ENCODE results near the gene CLSTN2.

The CLSTN2 gene

DNA sequence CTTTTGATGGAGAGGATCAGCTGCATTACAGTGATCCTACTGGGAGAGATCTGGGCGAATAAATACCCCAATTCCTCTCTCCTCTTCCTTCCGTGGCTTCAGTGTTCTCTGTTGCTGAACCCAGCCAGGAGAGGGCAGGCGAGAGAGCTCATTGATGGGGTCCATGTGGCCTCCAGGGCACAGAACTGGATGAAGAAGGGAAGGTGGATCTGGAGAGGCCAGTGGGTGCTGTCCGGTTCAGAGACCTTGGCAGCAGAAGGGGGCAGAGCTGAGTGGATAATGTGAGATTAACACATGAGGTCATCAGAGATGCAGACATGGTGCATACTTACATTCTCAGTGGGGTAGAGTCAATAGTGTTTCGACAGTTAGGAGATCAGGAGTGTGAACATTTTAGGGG, 193.6 kb downstream of the CLSTN2 start:
- TF ChIP-seq, protein P1, sequence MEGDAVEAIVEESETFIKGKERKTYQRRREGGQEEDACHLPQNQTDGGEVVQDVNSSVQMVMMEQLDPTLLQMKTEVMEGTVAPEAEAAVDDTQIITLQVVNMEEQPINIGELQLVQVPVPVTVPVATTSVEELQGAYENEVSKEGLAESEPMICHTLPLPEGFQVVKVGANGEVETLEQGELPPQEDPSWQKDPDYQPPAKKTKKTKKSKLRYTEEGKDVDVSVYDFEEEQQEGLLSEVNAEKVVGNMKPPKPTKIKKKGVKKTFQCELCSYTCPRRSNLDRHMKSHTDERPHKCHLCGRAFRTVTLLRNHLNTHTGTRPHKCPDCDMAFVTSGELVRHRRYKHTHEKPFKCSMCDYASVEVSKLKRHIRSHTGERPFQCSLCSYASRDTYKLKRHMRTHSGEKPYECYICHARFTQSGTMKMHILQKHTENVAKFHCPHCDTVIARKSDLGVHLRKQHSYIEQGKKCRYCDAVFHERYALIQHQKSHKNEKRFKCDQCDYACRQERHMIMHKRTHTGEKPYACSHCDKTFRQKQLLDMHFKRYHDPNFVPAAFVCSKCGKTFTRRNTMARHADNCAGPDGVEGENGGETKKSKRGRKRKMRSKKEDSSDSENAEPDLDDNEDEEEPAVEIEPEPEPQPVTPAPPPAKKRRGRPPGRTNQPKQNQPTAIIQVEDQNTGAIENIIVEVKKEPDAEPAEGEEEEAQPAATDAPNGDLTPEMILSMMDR (IDR thresholded peaks at IDR 0.05; ENCODE audit: insufficient read depth, low read depth, low read length, missing control alignments): peak; percentile 84
- no peak overlapping the region for H3K4me3 ChIP-seq (ENCODE audit: low read depth, low read length)
- peak; percentile 52 for DNase-seq (ENCODE audit: low read depth)

- TF ChIP-seq, protein P1 (IDR thresholded peaks at IDR 0.05; ENCODE audit: insufficient read depth, low read depth, low read length, missing control alignments): no peak
- no peak for DNase-seq (ENCODE audit: low read depth)
- no peak overlapping the region for H3K4me3 ChIP-seq (ENCODE audit: low read depth, low read length)
These were observed 194.8 kb downstream of the CLSTN2 start for GRCh38 chr3:140129768-140130284.

DNA sequence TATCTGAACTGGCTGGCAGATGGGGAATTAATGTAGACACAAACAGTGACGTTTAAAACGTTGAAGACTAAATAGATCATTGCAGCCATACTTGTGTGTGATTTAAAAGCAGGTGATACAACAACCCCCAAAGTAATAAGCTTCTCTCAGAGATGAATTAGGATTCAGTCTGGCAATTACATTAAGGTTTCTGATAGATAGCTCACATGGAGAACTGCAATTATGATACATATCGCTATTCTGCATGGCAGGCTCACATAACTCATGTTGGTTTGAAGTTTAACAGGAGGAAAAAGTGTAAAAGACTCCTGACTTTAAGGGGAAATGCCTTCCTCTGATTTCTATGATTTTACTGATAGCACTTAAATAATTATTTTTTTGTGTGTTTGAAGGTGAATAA, 196.9 kb downstream of the CLSTN2 start:
- no peak for DNase-seq (ENCODE audit: low read depth)
- TF ChIP-seq, protein P1 (IDR thresholded peaks at IDR 0.05; ENCODE audit: insufficient read depth, low read depth, low read length, missing control alignments): no peak
- H3K4me3 ChIP-seq (ENCODE audit: low read depth, low read length): no peak overlapping the region

GRCh38 chr3:140134231-140134965, 199.4 kb downstream of the CLSTN2 start:
- TF ChIP-seq, protein P1 (IDR thresholded peaks at IDR 0.05; ENCODE audit: insufficient read depth, low read depth, low read length, missing control alignments): no peak
- no peak for DNase-seq (ENCODE audit: low read depth)
- no peak overlapping the region for H3K4me3 ChIP-seq (ENCODE audit: low read depth, low read length)

DNA sequence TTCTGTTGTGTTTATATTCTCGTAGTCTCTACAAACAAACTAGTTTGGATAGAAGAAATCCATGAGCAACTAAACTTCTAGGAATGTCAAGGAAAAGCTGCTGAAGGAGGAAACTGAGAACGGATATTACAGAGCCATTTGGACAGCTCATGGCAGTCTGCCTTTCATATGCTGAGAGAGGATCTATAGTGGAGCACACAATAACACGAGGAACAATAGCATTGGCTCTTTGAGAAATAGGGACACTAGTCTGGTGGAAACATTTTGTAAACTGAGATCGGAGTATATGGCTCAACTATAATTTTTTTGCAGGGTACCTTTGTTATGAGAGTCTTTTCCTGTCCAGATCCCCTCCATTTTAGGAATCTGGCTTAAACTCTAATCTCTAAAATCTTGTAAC, 200.5 kb downstream of the CLSTN2 start:
- TF ChIP-seq, protein P1 (IDR thresholded peaks at IDR 0.05; ENCODE audit: insufficient read depth, low read depth, low read length, missing control alignments): no peak
- no peak overlapping the region for H3K4me3 ChIP-seq (ENCODE audit: low read depth, low read length)
- DNase-seq (ENCODE audit: low read depth): no peak

GRCh38 chr3:140143367-140144069, 208.5 kb downstream of the CLSTN2 start:
- no peak overlapping the region for H3K4me3 ChIP-seq (ENCODE audit: low read depth, low read length)
- TF ChIP-seq, protein P1 (IDR thresholded peaks at IDR 0.05; ENCODE audit: insufficient read depth, low read depth, low read length, missing control alignments): no peak
- no peak for DNase-seq (ENCODE audit: low read depth)
